Stimulated activated CD4-positive, alpha-beta T cell treated with anti-CD3 and anti-CD28 coated beads, Interleukin-12 subunit alpha, Interleukin-12 subunit beta, amount 100 ng/mL, for 48 hours (primary cell): Measurements from ENCODE around the gene PSAPL1.

Source experiments
- DNase-seq, 3 donors: peaks; one replicate each; pipeline ENCODE4 v3.0.0-alpha.2; 2020; ENCODE audit warnings: low read depth in 2 of 3, low spot score in 1 of 3

Gene PSAPL1

GRCh38 chr4:7434766-7435150 is at the start of gene PSAPL1:
Gene PSAPL1 (minus strand): TSS chr4:7434930. CDS start chr4:7434879, 51 bp downstream.
- no peak for DNase-seq

GRCh38 chr4:7481227-7481626 is 46.5 kb upstream of the PSAPL1 start:
- DNase-seq, result no peak

- no peak for DNase-seq
Observed at GRCh38 chr4:7480423-7480822, 45.7 kb upstream of the PSAPL1 start.

GRCh38 chr4:7478665-7479064 is 43.9 kb upstream of the PSAPL1 start:
- DNase-seq, result no peak

GRCh38 chr4:7477695-7478094 is 43.0 kb upstream of the PSAPL1 start:
- DNase-seq, result no peak

- DNase-seq, result no peak
Observed at GRCh38 chr4:7476820-7477219, 42.1 kb upstream of the PSAPL1 start.

GRCh38 chr4:7475207-7475606 is 40.5 kb upstream of the PSAPL1 start:
- DNase-seq, result no peak

- no peak for DNase-seq
Observed at GRCh38 chr4:7474320-7474719, 39.6 kb upstream of the PSAPL1 start.

- no peak for DNase-seq
Observed at GRCh38 chr4:7473081-7473480, 38.4 kb upstream of the PSAPL1 start.

- no peak for DNase-seq
Observed at GRCh38 chr4:7472442-7473013, 37.8 kb upstream of the PSAPL1 start.

- no peak for DNase-seq
Observed at GRCh38 chr4:7470522-7471128, 35.9 kb upstream of the PSAPL1 start.

GRCh38 chr4:7470111-7470510 is 35.4 kb upstream of the PSAPL1 start:
- DNase-seq, result no peak

GRCh38 chr4:7469023-7469422 is 34.3 kb upstream of the PSAPL1 start:
- no peak for DNase-seq

GRCh38 chr4:7467471-7467870 is 32.7 kb upstream of the PSAPL1 start:
- no peak for DNase-seq

GRCh38 chr4:7466904-7467303 is 32.2 kb upstream of the PSAPL1 start:
- no peak for DNase-seq

GRCh38 chr4:7466215-7466614 is 31.5 kb upstream of the PSAPL1 start:
- DNase-seq, result no peak

GRCh38 chr4:7465017-7465416 is 30.3 kb upstream of the PSAPL1 start:
- no peak for DNase-seq

GRCh38 chr4:7464259-7464655 is 29.5 kb upstream of the PSAPL1 start:
- no peak for DNase-seq

- DNase-seq, result no peak
Observed at GRCh38 chr4:7463566-7464258, 29.0 kb upstream of the PSAPL1 start.

GRCh38 chr4:7462509-7462971 is 27.8 kb upstream of the PSAPL1 start:
- no peak for DNase-seq

- no peak for DNase-seq
Observed at GRCh38 chr4:7461230-7461629, 26.5 kb upstream of the PSAPL1 start.

- DNase-seq, result no peak
Observed at GRCh38 chr4:7460566-7460965, 25.8 kb upstream of the PSAPL1 start.

- no peak for DNase-seq
Observed at GRCh38 chr4:7459471-7459870, 24.7 kb upstream of the PSAPL1 start.
